ENCODE measurements around the gene MTA3.
"Not testable (repeated sequence)": the region's sequence is repeated elsewhere in the genome, so short reads cannot be mapped to it uniquely, and the experiment has no call there.

Gene MTA3

DNA sequence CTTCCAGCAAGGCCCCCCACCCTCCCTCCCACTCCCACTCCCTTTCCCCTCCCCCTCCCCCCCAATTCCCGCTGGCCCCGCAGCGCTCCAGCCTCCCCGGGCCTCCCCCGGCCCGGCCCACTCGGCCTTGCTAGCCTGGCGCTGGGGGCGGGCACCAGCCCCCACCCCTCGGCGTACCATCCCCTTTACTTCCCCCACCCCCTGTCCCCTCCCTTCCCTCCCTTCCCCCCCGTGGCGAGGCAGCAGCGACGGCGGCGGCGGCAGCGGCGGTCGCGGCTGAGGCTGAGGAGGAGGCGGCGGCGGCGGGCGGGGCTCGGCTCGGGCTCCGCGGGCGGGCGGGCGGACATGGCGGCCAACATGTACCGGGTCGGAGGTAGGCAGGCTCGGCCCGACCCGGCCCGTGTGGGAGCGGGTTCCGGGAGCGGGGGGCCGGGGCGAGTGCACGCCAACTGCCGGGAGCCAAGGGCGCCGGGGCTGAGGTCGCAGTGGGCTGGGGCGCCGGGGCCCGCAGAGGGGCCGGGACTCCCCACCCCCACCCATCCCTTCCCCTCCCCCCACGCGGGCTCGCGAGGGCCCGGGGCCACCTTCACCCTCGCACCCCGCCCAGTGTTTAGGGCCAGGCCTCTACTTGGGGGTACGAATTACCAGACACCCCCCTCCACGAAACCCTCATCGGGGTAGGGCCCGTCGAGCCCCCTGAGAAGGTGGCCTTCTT is at the start of gene MTA3:
Gene MTA3, plus strand, starts transcription at position 232 of the 715 bp plus-strand sequence. Its CDS starts 114 bp downstream, at position 346.
- no peak for DNase-seq

DNA sequence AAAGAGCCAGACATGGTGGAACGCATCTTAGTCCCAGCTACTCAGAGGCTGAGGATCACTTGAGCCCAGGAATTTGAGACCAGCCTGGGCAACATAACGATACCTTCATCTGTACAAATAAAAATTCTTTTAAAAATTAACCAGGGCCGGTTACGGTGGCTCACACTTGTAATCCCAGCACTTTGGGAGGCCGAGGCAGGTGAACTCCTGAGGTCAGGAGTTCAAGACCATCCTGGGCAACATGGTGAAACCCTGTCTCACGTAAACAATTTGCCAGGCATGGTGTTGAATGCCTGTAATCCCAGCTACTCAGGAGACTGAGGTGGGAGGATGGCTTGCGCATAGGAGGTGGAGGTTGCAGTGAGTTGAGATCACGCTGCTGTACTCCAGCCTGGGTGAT is 48.8 kb upstream of the MTA3 start:
- no peak for DNase-seq

DNA sequence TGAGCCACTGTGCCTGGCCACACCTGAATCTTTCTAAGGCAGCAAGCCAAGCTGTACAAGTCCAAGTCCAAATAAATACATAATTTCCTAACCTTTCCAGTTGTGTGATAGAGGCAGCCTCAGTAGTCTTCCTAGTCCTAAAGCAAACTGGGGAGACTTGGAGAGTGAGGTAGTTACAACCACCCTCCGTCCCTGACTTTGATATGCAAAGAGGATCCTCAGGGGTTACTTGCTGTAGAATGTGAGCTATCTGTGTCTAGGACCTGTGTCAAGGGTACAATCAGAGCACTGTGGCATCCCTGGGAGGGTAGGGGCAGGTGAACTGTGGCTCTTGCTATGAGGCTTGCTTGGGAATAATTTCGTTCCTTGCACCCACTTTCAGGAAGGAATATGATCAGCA is 46.4 kb upstream of the MTA3 start:
- no peak for DNase-seq

DNA sequence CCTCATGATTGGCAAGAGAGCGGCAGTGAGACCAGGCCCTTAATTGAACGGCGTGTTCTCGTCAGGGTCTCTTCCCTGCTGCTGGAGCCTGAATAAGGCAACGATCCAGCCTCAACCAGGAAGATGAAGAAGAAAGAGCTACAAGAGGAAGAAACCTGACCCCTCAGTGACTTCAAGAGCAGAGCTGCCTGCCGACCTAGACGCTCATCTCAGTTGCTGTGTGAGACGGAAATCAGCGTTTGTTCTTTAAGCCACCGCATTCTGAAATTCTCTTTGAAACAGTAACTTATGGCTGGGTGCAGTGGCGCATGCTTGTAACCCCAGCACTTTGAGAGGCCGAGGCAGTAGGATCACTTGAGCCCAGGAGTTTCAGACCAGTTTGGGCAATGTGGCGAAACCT is 45.1 kb upstream of the MTA3 start:
- DNase-seq = no peak

DNA sequence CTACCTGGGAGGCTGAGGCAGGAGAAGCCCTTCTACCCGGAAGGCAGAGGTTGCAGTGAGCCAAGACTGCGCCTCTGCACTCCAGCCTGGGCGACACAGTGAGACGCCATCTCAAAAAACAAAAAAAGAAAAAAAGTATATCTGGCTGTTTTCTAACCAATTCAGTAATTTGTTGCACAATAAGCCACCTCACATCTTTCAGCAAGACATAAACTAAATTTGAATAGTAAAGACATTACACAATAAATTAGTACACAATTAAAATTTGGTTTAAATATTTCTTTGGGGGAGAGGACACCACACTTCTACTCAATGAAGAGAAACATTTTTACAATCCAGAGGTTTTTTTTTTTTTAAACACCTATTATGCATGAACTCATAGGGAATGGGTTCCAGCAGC is 36.0 kb upstream of the MTA3 start:
- DNase-seq = no peak

DNA sequence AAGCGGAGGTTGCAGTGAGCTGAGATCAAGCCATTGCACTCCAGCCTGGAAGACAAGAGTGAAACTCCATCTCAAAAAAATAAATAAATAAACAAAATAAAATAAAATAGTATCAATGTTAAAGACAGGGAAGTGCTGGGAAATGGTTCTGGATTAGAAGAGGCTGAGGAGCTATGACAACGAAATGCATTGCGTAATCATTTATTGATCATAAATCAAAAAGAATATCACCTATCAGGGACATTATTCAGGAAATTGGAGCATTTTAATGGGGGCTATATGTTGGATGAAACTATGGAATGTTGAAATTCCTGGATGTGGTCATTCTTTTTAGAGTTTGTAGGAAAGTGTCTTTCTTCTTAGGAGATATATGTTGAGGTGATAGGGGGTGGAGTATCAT is 30.9 kb upstream of the MTA3 start:
- no peak for DNase-seq

DNA sequence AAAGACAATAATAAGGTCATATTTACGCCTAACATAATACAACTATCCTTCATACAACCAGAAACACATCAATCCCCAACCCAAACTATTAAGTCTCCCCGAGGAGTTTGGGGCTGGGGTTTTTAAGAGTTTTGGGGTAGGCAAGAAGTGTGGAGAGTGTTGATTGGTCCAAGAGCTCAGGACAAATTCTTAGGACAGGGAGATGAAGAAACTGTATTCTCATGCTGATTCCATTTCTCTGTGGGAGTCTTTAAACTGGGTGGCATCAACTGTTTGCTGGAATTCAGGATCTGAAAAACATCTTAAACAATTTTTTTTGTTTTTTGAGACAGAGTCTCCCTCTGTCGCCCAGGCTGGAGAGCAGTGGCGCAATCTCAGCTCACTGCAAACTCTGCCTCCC is 25.6 kb upstream of the MTA3 start:
- no peak for DNase-seq

DNA sequence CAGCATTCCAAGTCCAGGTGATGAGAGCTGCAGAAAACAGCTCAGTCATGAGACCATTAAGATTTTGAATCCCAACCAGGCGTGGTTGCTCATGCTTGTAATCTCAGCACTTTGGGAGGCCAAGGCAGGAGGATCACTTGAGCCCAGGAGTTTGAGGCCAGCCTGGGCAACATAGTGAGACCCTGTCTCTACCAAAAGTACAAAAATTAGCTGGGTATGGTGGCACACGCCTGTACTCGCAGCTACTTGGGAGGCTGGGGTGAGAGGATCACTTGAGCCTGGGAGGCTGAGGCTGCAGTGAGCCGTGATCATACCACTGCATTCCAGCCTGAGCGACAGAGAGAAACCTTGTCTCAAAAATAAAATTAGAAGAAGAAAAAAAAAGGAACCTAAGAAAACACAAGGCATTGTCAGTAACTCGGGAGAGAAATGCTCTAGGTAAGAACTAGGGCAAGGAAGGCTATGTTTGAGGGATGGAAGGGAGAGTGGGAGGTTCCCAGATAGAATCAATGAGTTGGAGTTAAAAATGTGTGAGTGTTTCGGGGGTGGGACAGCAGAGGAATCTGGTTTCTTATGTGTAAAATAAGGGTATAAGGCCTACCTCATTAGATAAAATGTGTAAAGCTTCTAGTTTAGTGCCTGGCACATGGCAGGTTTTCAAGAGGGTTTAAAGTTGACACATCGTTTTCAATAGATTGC is 23.3 kb upstream of the MTA3 start:
- no peak for DNase-seq

DNA sequence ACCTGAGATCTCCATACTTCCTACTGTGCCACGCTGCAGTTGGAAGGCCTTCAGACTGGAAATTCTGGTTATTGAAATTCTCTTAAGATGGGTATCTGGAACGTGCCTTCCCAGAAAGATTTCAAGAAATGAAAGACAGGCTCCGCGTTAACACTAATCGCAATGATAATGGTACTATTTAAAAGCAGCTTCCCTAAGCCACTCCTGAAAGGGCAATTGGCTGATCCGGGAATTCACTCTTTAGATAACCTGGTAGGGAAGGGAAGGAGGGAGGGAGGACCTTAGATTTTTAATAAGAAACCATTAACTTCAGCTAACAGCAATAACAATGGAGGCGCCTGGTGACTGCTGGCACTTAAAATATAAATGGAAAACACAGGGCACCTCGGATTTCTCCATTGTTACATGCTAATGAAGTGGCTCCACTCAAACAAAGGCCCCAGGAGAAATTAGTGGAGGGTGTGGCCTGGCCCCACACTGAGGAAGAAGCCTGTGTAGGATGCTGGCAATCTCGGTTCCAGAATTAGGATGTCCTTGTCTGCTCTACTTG is 22.5 kb upstream of the MTA3 start:
- no peak for DNase-seq

DNA sequence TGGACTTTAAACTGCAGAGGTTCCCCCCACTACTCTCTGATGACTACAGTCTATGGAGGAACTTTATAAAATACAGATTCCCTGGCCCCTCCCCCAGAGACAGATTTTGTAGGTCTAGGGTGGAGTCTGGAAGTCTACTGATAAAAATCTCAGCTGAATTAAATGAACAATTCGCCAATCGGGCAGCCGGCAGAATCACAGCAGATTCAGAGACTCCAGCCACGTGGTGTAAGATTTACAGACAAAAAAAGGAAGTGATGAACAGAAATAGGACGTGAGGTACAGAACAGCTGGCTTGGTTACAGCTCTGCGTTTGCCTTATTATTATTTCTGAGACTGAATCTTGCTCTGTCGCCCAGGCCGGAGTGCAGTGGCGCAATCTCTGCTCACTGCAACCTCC is 21.4 kb upstream of the MTA3 start:
- DNase-seq = no peak

DNA sequence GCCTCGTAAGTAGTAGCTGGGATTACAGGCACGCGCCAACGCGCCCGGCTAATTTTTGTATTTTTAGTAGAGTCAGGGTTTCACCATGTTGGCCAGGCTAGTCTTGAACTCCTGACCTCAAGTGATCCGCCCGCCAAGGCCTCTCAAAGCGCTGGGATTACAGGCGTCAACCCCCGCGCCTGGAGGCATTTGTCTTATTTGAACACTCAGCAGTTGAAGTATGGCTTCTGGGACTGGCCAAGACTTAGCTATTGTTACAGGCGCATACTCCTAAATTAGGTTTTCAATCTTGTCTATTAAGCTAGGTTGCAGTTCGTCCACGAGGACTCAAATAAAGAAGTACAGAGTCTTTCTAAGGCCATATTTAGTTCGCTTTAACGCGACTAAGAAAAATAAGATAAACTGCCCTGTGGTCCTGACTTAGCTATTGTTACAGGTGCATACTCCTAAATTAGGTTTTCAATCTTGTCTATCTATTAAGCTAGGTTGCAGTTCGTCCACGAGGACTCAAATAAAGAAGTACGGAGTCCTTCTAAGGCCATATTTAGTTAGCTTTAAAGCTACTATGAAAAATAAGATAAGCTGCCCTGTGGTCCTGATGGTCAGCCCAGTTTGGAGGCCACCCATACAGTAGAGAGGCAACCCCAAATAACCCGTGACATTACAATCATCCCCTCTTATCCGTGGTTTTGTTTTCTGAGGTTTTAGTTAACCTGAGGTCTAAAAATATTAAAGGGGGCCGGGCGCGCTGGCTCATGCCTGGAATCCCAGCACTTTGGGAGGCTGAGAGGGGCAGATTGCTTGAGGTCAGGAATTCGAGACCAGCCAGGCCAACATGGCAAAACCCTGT is 20.8 kb upstream of the MTA3 start:
- DNase-seq = no peak

DNA sequence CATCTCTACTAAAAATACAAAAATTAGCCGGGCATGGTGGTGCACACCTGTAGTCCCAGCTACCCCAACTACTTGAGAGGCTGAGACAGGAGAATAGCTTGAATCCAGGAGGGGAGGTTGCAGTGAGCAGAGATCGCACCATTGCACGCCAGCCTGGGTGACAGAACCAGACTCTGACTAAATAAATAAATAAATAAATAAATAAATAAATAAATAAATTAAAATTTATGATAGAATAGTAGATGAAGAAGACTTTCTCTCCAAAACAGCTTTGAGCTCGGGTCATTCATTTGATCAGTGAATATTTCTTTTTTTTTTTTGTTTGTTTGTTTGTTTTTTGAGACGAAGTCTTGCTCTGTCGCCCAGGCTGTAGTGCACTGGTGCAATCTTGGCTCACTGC is 17.6 kb upstream of the MTA3 start:
- no peak for DNase-seq

DNA sequence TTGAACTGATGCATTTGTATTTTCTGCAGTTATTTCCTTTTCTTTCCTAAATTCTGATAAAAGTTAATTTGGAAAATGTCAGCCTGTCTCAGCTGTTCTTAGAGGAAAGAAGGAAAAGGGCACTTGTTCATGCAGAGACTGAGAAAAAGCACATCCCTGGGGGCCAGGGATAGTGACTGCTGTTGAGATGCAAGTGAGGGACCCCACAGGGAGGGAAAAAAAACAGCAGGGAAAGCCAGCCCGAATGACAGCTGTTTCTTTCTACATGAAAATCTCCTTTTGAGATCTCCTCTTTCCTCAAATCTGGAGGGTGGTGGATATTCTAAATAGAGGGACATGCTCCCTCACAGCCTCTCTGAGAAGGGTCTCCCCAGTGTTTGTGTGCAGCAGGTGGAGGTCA is 14.0 kb upstream of the MTA3 start:
- DNase-seq = no peak

DNA sequence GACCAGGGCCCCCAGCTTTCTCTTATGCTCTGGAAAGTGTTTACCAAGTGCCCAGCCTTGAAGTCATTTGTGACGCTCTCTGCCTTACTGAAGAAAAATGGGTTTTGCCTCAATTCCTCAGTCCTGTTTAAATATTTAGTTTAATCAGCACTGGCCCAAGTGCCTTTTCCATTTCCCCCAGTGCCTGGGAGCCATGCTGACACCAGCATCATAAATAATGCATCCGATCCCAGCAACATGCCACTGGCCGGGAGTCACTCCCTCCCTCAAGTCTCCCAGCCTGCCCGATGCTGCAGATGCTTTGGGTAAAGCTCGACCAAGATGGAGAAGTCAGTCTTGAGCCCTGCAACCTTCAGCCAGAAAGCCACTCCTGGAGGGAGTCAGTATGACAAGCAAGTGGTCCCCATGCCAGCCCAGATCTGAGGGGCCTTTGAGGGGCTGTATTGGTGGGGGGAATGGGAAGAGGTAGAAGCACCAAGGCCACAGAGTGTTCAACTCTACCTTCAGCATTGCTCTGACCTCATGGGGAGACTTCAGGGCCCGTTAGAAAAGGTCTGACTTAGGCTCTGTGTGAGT is 12.0 kb upstream of the MTA3 start:
- DNase-seq = no peak

DNA sequence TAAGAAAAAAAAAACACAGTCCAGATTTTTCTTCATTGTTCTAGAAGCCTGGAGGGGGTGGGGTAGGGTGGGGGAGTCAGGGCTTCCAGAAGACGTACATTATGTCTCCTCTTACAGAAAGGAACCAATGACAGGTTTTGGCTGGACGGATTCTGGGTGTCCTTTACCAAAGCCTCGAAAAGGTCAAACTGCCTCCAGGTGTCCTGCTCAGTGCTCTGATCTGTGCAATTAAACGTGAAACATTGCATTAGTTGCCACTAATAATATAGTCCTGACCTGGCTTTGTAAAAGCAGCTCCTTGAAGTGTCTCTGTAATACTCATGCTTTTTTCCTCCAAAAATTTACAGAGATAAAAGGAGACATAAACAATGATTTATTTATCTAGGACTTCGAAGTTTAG is 11.1 kb upstream of the MTA3 start:
- no peak for DNase-seq

DNA sequence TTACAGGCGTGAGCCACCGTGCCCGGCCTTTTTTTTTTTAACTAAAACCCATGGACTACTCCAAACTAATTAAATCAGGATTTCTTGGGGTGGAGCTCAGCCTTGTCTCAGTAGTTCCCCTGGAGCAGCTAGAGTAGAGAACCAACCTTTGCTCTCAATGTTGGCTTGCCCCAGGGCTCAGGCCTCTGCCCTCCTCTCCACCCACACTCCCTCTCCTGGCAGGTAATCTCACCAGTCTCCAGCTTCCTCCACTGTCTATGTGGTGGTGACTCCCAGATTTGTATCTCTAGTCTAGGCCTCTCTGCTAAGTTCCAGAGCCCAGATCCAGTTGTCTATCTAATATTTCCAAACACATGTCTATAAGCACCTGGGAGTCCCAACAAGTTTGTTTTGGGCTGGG is 9.6 kb upstream of the MTA3 start:
- DNase-seq = no peak

DNA sequence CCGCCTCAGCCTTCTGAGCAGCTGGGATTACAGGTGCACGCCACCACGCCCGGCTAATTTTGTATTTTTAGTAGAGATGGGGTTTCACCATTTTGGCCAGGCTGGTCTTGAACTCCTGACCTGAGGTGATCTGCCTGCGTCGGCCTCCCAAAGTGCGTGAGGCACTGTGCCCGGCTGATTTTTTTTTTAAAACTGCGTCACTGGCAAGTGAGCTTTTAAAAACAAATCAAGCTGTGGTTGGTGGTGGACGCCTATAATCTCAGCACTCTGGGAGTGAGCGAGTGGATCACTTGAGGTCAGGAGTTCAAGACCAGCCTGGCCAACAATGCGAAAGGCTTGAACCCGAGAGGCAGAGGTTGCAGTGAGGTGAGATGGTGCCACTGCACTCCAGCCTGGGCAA is 8.3 kb upstream of the MTA3 start:
- not testable (repeated sequence) for DNase-seq

DNA sequence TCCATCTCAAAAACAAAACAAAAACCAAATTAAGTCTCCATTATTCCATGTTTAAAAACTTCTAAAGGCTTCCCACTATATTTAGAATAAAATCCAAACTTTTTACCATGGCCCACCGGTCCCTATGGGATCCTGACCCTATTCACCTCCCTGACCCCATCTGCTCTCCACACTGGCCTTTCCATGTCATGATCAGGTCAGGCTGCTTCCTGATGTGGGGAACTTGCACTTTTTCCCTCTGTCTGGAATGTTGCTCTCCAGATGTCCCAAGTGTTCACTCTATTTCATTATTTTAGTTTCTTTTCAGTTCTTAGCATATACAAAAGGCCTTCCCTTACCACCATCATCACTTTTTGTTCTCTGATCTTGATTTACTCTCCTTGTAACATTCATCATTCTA is 7.5 kb upstream of the MTA3 start:
- no peak for DNase-seq

DNA sequence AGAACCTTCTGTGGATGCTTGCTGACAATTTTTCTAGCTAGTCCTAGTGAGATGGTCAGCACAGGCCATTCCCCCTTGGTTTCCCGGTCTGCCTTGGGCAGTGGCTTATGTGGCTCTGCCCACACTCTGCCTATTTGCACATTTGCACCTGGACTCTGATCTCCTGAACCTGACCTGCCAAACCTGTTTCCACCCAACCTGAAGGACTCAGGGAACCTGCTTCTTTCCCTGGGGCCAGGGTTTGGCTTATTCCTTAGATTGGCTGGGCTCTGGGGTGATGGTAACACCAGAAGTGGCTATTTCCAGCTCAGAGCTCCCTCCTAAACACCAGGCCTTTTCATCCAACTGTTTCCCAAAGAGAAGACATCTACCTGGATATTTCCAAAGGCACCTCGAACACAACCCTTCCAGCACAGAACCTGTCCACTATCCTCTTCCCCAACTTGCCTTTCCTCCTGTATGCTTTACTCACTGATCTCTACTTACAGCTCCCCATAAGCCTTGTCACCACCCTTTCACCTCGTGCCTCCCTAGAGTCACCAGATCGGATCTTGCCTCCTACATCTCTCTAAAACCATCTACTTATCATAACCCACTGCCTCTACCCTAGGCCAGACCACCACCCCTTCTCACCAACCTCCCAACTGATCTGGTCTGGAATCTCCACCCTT is 5.8 kb upstream of the MTA3 start:
- DNase-seq = no peak

DNA sequence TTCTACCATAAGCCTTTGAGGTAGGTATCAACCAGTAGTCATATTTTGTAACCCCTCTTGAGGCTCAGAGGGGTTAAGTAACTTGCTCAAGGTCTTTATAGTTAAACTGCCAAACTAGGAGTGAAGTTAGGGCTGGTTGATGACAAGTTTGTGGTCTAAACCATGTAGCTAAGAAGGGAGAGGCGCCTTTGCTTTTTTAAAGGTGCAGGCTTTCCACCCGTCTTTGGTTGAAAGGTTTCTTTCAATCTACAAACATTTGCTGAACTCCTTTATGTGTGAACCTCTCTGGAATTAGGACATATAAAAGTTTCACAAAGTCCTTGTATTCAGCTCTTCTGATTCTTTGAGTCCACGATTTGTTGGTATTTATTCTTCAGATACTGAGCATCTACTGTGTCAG is 2.4 kb upstream of the MTA3 start:
- DNase-seq = no peak

DNA sequence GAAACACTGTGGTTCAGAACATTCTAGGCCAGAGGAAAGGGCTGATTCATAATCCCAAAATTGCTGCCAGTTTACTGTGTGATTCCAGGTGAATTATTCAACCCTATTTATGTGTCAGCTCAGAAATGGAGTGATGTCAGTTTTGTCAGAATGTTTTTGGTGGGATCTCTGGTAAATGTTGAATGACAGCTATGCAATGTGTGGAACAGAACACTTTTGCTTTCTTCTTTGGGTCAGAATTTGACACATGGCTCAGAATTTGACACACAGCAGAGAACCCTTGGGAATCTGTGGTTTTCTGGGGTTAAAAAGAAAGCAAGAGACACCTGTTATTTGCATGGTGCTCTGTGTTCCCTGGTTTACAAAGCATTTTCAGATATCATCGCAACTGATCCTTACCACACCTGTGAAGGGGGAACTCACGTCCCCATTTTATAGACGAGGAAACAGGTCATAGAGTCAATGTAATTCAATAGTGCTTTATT is 1.6 kb upstream of the MTA3 start:
- DNase-seq = no peak

DNA sequence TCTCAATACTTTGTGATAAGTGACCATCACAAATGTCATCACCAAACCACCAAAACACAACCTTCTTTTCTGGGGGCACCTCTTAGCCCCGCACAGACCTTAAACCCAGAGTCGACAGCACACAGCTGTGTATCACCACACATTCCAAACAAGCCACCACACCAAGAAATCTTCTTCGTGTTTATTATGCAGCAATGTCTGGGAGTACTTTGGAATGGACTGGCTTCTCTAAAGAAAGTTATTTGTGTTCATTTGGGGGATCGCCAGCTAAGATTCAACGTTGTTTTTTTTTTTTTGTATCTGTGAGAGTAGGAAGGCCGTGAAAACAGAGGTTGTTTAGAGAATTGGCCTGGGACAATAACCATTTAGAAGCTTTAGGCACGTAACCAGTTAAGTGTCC is 1.1 kb upstream of the MTA3 start:
- DNase-seq = no peak

Measured in GF-D8 (cell line).